B cell (primary cell): ENCODE results near the gene IFIT5. TPM values are rescaled to one million over a fixed set of nuclear protein-coding genes. Genes with fewer than 3 reads are reported as not detected.
A peak's percentile ranks its signal among the peaks of the same experiment; 100 is the strongest.

Experiments used
- ATAC-seq: fragments of 200-7000 bp; cut with Tn5 transposase; one replicate; pipeline ENCODE4 v1.10.0; 2021; ENCODE audit warnings: low read depth, mild to moderate bottlenecking, moderate number of reproducible peaks, moderate library complexity
- CTCF ChIA-PET: fragments of 350-600 bp; sonication (Branson Sonifier 250); formaldehyde crosslinking; loops from one replicate; lab custom pipeline; 2021; ENCODE audit warnings: antibody characterized with exemption, inconsistent platforms; lab: Charles Lee
- POLR2A ChIA-PET: fragments of 350-600 bp; sonication (Branson Sonifier 250); formaldehyde crosslinking; loops from one replicate; lab custom pipeline; 2021; ENCODE audit warnings: antibody characterized with exemption; lab: Charles Lee
- DNase-seq: peaks from one replicate; pipeline ENCODE4 v3.0.0; 2013
- H2AFZ ChIP-seq: 2 replicates; pipeline ENCODE4 v1.6.1; 2012; ENCODE audit warnings: mild to moderate bottlenecking, low read depth, low read length; ENCODE audit not compliant: insufficient read depth, poor library complexity, severe bottlenecking
- H3K27ac ChIP-seq, 2 donors: 1 replicate in 1 of 2; 2 replicates in 1 of 2; pipeline ENCODE4 v1.5.1; 2012 to 2013; ENCODE audit warnings: low read length in 2 of 2, mild to moderate bottlenecking in 2 of 2, moderate library complexity in 1 of 2
- H3K27me3 ChIP-seq, 4 experiments: fragments of 200-600 bp in 1 of 4; sonication (generic) in 1 of 4; replicated peaks in 1 of 4; 1 replicate in 2 of 4; 2 replicates in 2 of 4; pipeline versions ENCODE4 v1.6.1 to v1.7.0; 2013 to 2016; ENCODE audit warnings: low read length in 3 of 4, mild to moderate bottlenecking in 2 of 4, mixed read lengths in 1 of 4, moderate library complexity in 1 of 4; ENCODE audit not compliant: insufficient read depth in 4 of 4, control insufficient read depth in 3 of 4; ENCODE audit errors: control extremely low read depth in 1 of 4
- H3K36me3 ChIP-seq, 2 experiments: replicated peaks in 1 of 2; 1 replicate in 1 of 2; 2 replicates in 1 of 2; pipeline versions ENCODE4 v1.6.1 to v1.7.1; 2013; ENCODE audit warnings: low read length in 1 of 2; ENCODE audit not compliant: insufficient read depth in 2 of 2, control insufficient read depth in 1 of 2; ENCODE audit errors: control extremely low read depth in 1 of 2, extremely low read depth in 1 of 2
- H3K4me1 ChIP-seq, 2 donors: fragments of 200-600 bp in 1 of 2; sonication (generic) in 1 of 2; 1 replicate in 1 of 2; 2 replicates in 1 of 2; pipeline versions ENCODE4 v1.5.1 to v1.6.1; 2013 to 2017; ENCODE audit warnings: low read length in 2 of 2; ENCODE audit not compliant: control insufficient read depth in 2 of 2, insufficient read depth in 2 of 2
- H3K4me2 ChIP-seq: replicated peaks from 2 replicates; pipeline ENCODE3; 2012; ENCODE audit warnings: mild to moderate bottlenecking, low read depth, low read length; ENCODE audit not compliant: poor library complexity, severe bottlenecking
- H3K4me3 ChIP-seq, 5 experiments: fragments of 200-600 bp in 1 of 5; sonication (generic) in 1 of 5; 1 replicate in 3 of 5; 2 replicates in 2 of 5; pipeline versions ENCODE4 v1.5.1 to v1.7.0; 2011 to 2016; ENCODE audit warnings: low read length in 4 of 5, mild to moderate bottlenecking in 4 of 5, low read depth in 2 of 5, control low read depth in 1 of 5, moderate library complexity in 1 of 5; ENCODE audit not compliant: insufficient read depth in 1 of 5; ENCODE audit errors: control extremely low read depth in 1 of 5, extremely low read depth in 1 of 5
- H3K79me2 ChIP-seq: fragments of 200-600 bp; sonication (generic); one replicate; pipeline ENCODE4 v1.6.0; 2016; ENCODE audit warnings: low read length; ENCODE audit not compliant: control insufficient read depth, insufficient read depth
- H3K9ac ChIP-seq: fragments of 200-600 bp; sonication (generic); 2 replicates; pipeline ENCODE4 v1.6.1; 2017; ENCODE audit warnings: mild to moderate bottlenecking, low read length, moderate library complexity
- H3K9me3 ChIP-seq, 3 donors: one replicate each; pipeline versions ENCODE4 v1.6.1 to v1.7.1; 2013; ENCODE audit warnings: low read length in 2 of 3; ENCODE audit not compliant: control insufficient read depth in 2 of 3, insufficient read depth in 1 of 3; ENCODE audit errors: control extremely low read depth in 1 of 3
- H4K20me1 ChIP-seq: 2 replicates; pipeline ENCODE4 v1.6.0; 2012; ENCODE audit warnings: mild to moderate bottlenecking, low read length; ENCODE audit not compliant: insufficient read depth, control insufficient read depth, poor library complexity, severe bottlenecking
- H3K27ac Mint-ChIP-seq: one replicate; pipeline ENCODE4 v1.8.0; 2021; ENCODE audit warnings: mixed read lengths
- H3K27me3 Mint-ChIP-seq: one replicate; pipeline ENCODE4 v1.8.0; 2021; ENCODE audit warnings: mixed read lengths
- H3K4me1 Mint-ChIP-seq: one replicate; pipeline ENCODE4 v1.8.0; 2021; ENCODE audit warnings: mixed read lengths
- H3K4me3 Mint-ChIP-seq: one replicate; pipeline ENCODE4 v1.8.0; 2021; ENCODE audit warnings: mixed read lengths
- H3K9me3 Mint-ChIP-seq: one replicate; pipeline ENCODE4 v1.8.0; 2022; ENCODE audit warnings: mixed read lengths; ENCODE audit not compliant: insufficient read depth
- EZH2 ChIP-seq: IDR thresholded peaks from 2 replicates; pipeline ENCODE4 v1.6.1; 2012; ENCODE audit warnings: borderline replicate concordance, low read depth, mild to moderate bottlenecking, moderate library complexity, low read length; ENCODE audit not compliant: insufficient read depth, poor library complexity, severe bottlenecking
- WGBS: methylation state at CpG from one replicate; pipeline ENCODE4 v1.1.5; 2013; ENCODE audit warnings: missing lambda C conversion rate; ENCODE audit not compliant: insufficient coverage; 5-methylcytosine and 5-hydroxymethylcytosine counted together
- intact Hi-C: fragments of 100-400 bp; cut with micrococcal nuclease; formaldehyde crosslinking; loops from one replicate; pipeline ENCODE4 v1.10.0; 2022
- polyA plus RNA-seq: library from polyadenylated mRNA; depleted of rRNA; stranded (reverse); fragments of >200 nt; gene quantifications from 2 replicates; pipeline ENCODE4 v1.2.3, GENCODE V29; 2012
- total RNA-seq, 2 donors: library from RNA; stranded (reverse); fragments of 120-200 nt in 1 of 2; gene quantifications; 1 replicate in 1 of 2; 2 replicates in 1 of 2; pipeline versions ENCODE4 v1.2.3 to v1.2.4, GENCODE V29; 2013 to 2022
- TF ChIP-seq, protein P1 (sequence below): fragments of 200-600 bp; IDR thresholded peaks from one replicate; pipeline ENCODE4 v1.8.0; 2022; ENCODE audit warnings: antibody characterized with exemption, mild to moderate bottlenecking

Gene IFIT5
- total and polyA plus RNA-seq, 2 donors (not counting 1 experiment from before 2014, with no cell fraction given) = 7.0 to 23.2 TPM

- Mint-ChIP-seq H3K4me1 (peaks cover 8% of the 10 kb centered on the region), H3K27me3 (peaks cover 3% of the 10 kb centered on the region), H3K4me3 (no peak overlapping the region), H3K27ac (no peak overlapping the region), H3K9me3 (no peaks in the 10 kb centered on the region)
- DNase-seq (peak; percentile 38), ATAC-seq (no peak)
- TF ChIP-seq EZH2 = no peak
- TF ChIP-seq, protein P1, sequence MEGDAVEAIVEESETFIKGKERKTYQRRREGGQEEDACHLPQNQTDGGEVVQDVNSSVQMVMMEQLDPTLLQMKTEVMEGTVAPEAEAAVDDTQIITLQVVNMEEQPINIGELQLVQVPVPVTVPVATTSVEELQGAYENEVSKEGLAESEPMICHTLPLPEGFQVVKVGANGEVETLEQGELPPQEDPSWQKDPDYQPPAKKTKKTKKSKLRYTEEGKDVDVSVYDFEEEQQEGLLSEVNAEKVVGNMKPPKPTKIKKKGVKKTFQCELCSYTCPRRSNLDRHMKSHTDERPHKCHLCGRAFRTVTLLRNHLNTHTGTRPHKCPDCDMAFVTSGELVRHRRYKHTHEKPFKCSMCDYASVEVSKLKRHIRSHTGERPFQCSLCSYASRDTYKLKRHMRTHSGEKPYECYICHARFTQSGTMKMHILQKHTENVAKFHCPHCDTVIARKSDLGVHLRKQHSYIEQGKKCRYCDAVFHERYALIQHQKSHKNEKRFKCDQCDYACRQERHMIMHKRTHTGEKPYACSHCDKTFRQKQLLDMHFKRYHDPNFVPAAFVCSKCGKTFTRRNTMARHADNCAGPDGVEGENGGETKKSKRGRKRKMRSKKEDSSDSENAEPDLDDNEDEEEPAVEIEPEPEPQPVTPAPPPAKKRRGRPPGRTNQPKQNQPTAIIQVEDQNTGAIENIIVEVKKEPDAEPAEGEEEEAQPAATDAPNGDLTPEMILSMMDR = peak; percentile 63
- Histone ChIP-seq H3K9ac (no peak overlapping the region), H3K79me2 (no peaks in the 10 kb centered on the region), H3K4me3 (no peak overlapping the region), H3K4me1 (peaks cover 0 to 3% of the 10 kb centered on the region in 2 donors), H2AFZ (no peak overlapping the region), H3K27me3 (no peaks in the 10 kb centered on the region), H3K4me2 (no peak overlapping the region), H4K20me1 (no peaks in the 10 kb centered on the region), H3K36me3 (no peaks in the 10 kb centered on the region), H3K9me3 (no peaks in the 10 kb centered on the region), H3K27ac (no peak overlapping the region)
- intact Hi-C loops = no loop called here
- ChIA-PET CTCF (interaction anchor here (0.6 to 3.5 kb wide), 38 partner anchors 10 to 1344 kb away, joined by 3 to 34 read pairs (median 5); partner anchors contain the start of genes IFIT1, IFIT2, IFIT3 and IFIT5), POLR2A (no interaction called here)
- WGBS = 64% methylated on average over 3 of the region's 5 CpGs
Observed at GRCh38 chr10:89369156-89370105, 44.9 kb upstream of the IFIT5 start.

GRCh38 chr10:89371079-89371478 is 43.3 kb upstream of the IFIT5 start:
- H2AFZ ChIP-seq = no peak overlapping the region
- no peak for ATAC-seq
- intact Hi-C loops = no loop called here
- H3K9me3 ChIP-seq = no peaks in the 10 kb centered on the region
- no peak for TF ChIP-seq EZH2
- TF ChIP-seq, protein P1 = no peak
- Mint-ChIP-seq H3K4me3 (no peak overlapping the region), H3K27ac (no peak overlapping the region), H3K27me3 (peaks cover 3% of the 10 kb centered on the region), H3K9me3 (no peaks in the 10 kb centered on the region), H3K4me1 (peaks cover 4% of the 10 kb centered on the region)
- H3K9ac ChIP-seq = no peak overlapping the region
- no peaks in the 10 kb centered on the region for H3K4me1 ChIP-seq
- H3K79me2 ChIP-seq = no peaks in the 10 kb centered on the region
- POLR2A ChIA-PET = no interaction called here
- no peak for DNase-seq
- H3K27me3 ChIP-seq = no peaks in the 10 kb centered on the region
- H3K4me3 ChIP-seq = no peak overlapping the region
- H3K4me2 ChIP-seq = no peak overlapping the region
- no peaks in the 10 kb centered on the region for H4K20me1 ChIP-seq
- no peaks in the 10 kb centered on the region for H3K36me3 ChIP-seq
- H3K27ac ChIP-seq = no peak overlapping the region
- CTCF ChIA-PET = interaction anchor here (2.4 kb wide), 1 partner anchor 57 kb away, joined by 5 read pairs; no protein-coding TSS in a partner anchor
